ENCODE data around the gene C1QTNF12.

C1QTNF12 gene

GRCh38 chr1:1292442-1292779 lies 45.9 kb upstream of the C1QTNF12 start:
- no peaks in the 10 kb centered on the region for H3K9me3 Mint-ChIP-seq
- H3K27ac Mint-ChIP-seq, result no peak overlapping the region
- H3K27me3 Mint-ChIP-seq (ENCODE audit: low read depth), result no peaks in the 10 kb centered on the region
- H3K4me1 Mint-ChIP-seq, result no peaks in the 10 kb centered on the region
- TF ChIP-seq, protein P1, sequence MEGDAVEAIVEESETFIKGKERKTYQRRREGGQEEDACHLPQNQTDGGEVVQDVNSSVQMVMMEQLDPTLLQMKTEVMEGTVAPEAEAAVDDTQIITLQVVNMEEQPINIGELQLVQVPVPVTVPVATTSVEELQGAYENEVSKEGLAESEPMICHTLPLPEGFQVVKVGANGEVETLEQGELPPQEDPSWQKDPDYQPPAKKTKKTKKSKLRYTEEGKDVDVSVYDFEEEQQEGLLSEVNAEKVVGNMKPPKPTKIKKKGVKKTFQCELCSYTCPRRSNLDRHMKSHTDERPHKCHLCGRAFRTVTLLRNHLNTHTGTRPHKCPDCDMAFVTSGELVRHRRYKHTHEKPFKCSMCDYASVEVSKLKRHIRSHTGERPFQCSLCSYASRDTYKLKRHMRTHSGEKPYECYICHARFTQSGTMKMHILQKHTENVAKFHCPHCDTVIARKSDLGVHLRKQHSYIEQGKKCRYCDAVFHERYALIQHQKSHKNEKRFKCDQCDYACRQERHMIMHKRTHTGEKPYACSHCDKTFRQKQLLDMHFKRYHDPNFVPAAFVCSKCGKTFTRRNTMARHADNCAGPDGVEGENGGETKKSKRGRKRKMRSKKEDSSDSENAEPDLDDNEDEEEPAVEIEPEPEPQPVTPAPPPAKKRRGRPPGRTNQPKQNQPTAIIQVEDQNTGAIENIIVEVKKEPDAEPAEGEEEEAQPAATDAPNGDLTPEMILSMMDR (IDR thresholded peaks at IDR 0.05; ENCODE audit: unreplicated experiment in 3 of 3), result no peak
- H3K4me3 Mint-ChIP-seq, result no peak overlapping the region
- H3K36me3 Mint-ChIP-seq (ENCODE audit: low read depth), result no peaks in the 10 kb centered on the region

DNA sequence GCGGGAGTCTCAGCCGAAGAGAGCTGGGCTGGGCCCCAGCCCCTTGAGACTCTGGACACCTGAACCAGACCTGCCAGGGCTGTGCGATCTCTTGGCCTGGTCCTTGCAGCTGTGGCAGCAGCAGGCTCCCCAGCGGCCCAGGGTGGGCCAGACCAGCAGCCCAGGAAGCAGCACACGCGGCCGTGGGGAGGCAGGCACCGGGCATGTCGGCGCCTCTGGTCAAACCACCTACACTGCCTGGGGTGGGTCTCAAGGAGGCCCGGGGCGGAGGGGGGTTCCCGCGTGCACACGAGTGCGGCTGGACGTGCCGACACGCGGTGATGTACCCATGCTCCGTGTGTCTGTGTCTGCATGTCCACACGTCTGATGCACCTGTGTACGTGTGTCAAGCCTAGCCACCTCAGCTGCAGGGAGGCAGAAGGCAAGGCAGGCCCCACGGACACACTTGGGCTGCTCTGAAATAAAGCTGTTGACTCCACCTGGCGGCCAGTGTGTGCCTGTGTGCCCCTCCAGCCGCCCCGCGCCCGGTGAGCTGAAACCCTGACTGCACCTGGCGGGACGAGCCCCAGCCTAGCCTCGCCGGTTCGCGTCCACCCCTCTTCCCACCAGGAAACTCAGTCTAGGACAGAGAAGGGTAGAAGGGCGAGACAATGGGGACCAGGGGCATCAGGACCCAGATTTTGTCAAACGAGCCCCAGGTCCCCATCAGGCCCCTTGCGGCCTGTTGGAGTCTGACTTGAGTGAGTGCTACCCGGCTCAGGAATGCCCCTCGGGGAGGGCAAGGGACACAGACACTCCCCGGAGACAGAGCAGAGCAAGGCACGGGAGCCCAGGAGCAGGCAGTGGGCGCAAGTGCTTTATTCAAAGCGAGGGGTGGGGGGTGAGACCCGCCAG lies 45.3 kb upstream of the C1QTNF12 start:
- TF ChIP-seq, protein P1 (IDR thresholded peaks at IDR 0.05; ENCODE audit: unreplicated experiment in 3 of 3), result peak; percentile 70 to 83 (median 70)
- no peaks in the 10 kb centered on the region for H3K4me1 Mint-ChIP-seq
- H3K36me3 Mint-ChIP-seq (ENCODE audit: low read depth), result no peaks in the 10 kb centered on the region
- H3K9me3 Mint-ChIP-seq, result no peaks in the 10 kb centered on the region
- no peaks in the 10 kb centered on the region for H3K27me3 Mint-ChIP-seq (ENCODE audit: low read depth)
- no peak overlapping the region for H3K27ac Mint-ChIP-seq
- no peak overlapping the region for H3K4me3 Mint-ChIP-seq

GRCh38 chr1:1291023-1291528 lies 44.6 kb upstream of the C1QTNF12 start:
- TF ChIP-seq, protein P1 (IDR thresholded peaks at IDR 0.05; ENCODE audit: unreplicated experiment in 3 of 3), result no peak
- H3K36me3 Mint-ChIP-seq (ENCODE audit: low read depth), result no peaks in the 10 kb centered on the region
- no peak overlapping the region for H3K27ac Mint-ChIP-seq
- H3K4me3 Mint-ChIP-seq, result no peak overlapping the region
- no peaks in the 10 kb centered on the region for H3K9me3 Mint-ChIP-seq
- H3K4me1 Mint-ChIP-seq, result no peaks in the 10 kb centered on the region
- H3K27me3 Mint-ChIP-seq (ENCODE audit: low read depth), result no peaks in the 10 kb centered on the region

DNA sequence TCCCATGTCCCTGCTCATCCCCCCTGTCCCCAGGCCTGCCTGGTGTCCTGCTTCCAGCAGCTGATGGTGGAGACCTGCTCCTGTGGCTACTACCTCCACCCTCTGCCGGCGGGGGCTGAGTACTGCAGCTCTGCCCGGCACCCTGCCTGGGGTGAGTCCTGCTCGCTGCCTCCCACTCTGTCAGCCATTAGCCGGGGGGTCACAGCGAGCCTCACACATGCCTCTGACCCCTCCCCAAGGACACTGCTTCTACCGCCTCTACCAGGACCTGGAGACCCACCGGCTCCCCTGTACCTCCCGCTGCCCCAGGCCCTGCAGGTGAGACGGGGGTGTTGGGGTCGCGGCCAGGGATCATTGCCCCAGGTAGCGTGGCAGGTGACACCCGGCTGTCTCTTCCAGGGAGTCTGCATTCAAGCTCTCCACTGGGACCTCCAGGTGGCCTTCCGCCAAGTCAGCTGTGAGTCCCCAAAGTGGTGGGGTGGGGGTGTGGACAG lies 43.8 kb upstream of the C1QTNF12 start:
- Mint-ChIP-seq H3K4me1 (no peaks in the 10 kb centered on the region), H3K4me3 (no peak overlapping the region), H3K9me3 (no peaks in the 10 kb centered on the region), H3K36me3 (ENCODE audit: low read depth) (no peaks in the 10 kb centered on the region), H3K27me3 (ENCODE audit: low read depth) (no peaks in the 10 kb centered on the region), H3K27ac (no peak overlapping the region)
- TF ChIP-seq, protein P1 (IDR thresholded peaks at IDR 0.05; ENCODE audit: unreplicated experiment in 3 of 3), result peak; percentile 37 to 57 (median 46)

- TF ChIP-seq, protein P1 (IDR thresholded peaks at IDR 0.05; ENCODE audit: unreplicated experiment in 3 of 3), result no peak
- Mint-ChIP-seq H3K4me1 (peaks cover under 1% of the 10 kb centered on the region), H3K4me3 (no peak overlapping the region), H3K36me3 (ENCODE audit: low read depth) (no peaks in the 10 kb centered on the region), H3K9me3 (no peaks in the 10 kb centered on the region), H3K27ac (no peak overlapping the region), H3K27me3 (ENCODE audit: low read depth) (peaks cover 2% of the 10 kb centered on the region)
Observed at GRCh38 chr1:1287288-1288110, 41.0 kb upstream of the C1QTNF12 start.

Data from nephron (organoid).